Stimulated activated CD4-positive, alpha-beta T cell treated with anti-CD3 and anti-CD28 coated beads, Interleukin-1b, Interleukin-23, amount 100 ng/mL, for 24 hours (primary cell): Measurements from ENCODE around the gene DIPK1A.

ENCODE experiments used
- DNase-seq, 4 experiments: peaks; one replicate each; pipeline ENCODE4 v3.0.0-alpha.2; 2020; ENCODE audit warnings: low read depth in 4 of 4, low spot score in 1 of 4

DIPK1A gene

GRCh38 chr1:92843429-92844352 lies 117.6 kb downstream of the DIPK1A start:
- no peak for DNase-seq

GRCh38 chr1:92843046-92843423 lies 118.2 kb downstream of the DIPK1A start:
- no peak for DNase-seq

GRCh38 chr1:92842082-92843045 lies 118.9 kb downstream of the DIPK1A start:
- DNase-seq = no peak

GRCh38 chr1:92840600-92840999 lies 120.7 kb downstream of the DIPK1A start:
- no peak for DNase-seq

GRCh38 chr1:92839442-92839841 lies 121.8 kb downstream of the DIPK1A start:
- DNase-seq = no peak

GRCh38 chr1:92838519-92838918 lies 122.7 kb downstream of the DIPK1A start:
- DNase-seq = no peak

GRCh38 chr1:92837062-92837461 lies 124.2 kb downstream of the DIPK1A start:
- DNase-seq = no peak

- DNase-seq = no peak
These were observed 126.6 kb downstream of the DIPK1A start for GRCh38 chr1:92834617-92835016.

- no peak for DNase-seq
These were observed 127.4 kb downstream of the DIPK1A start for GRCh38 chr1:92833840-92834239.

- DNase-seq = no peak
These were observed 128.6 kb downstream of the DIPK1A start for GRCh38 chr1:92832537-92833114.

- peak; percentile 93 to 96 (median 94) for DNase-seq
These were observed 129.3 kb downstream of the DIPK1A start, which contains the start of gene RPL5 for GRCh38 chr1:92831762-92832536. RPL5 (plus strand) TSS chr1:92832040; CDS start chr1:92832115, 75 bp downstream.

- no peak for DNase-seq
These were observed 129.9 kb downstream of the DIPK1A start for GRCh38 chr1:92831368-92831761.

GRCh38 chr1:92826792-92827191 lies 134.5 kb downstream of the DIPK1A start:
- no peak for DNase-seq

GRCh38 chr1:92822879-92823278 lies 138.4 kb downstream of the DIPK1A start:
- no peak for DNase-seq

- DNase-seq = no peak
These were observed 140.7 kb downstream of the DIPK1A start for GRCh38 chr1:92820551-92820950.

GRCh38 chr1:92820024-92820423 lies 141.2 kb downstream of the DIPK1A start:
- no peak for DNase-seq

GRCh38 chr1:92817986-92818764 lies 143.1 kb downstream of the DIPK1A start:
- DNase-seq = no peak

- DNase-seq = no peak
These were observed 144.0 kb downstream of the DIPK1A start for GRCh38 chr1:92817137-92817697.

- DNase-seq = no peak
These were observed 144.5 kb downstream of the DIPK1A start for GRCh38 chr1:92816732-92817131.
